H1 (cell line): ENCODE data around the gene MOG. TPM values are rescaled to one million over a fixed set of nuclear protein-coding genes. Genes with fewer than 3 reads are reported as not detected.

Source experiments
- CTCF ChIA-PET: fragments of 300-600 bp; sonication (Branson Sonifier 250); formaldehyde crosslinking; loops from one replicate; lab custom pipeline; 2021; ENCODE audit not compliant: partially characterized antibody; lab: Charles Lee
- POLR2A ChIA-PET: fragments of 300-600 bp; sonication (Branson Sonifier 250); formaldehyde crosslinking; loops from one replicate; lab custom pipeline; 2021; ENCODE audit warnings: inconsistent platforms; ENCODE audit not compliant: partially characterized antibody; lab: Charles Lee
- DNase-seq, 2 experiments: peaks; one replicate each; pipeline versions ENCODE4 v3.0.0 to v3.0.0-alpha.2; 2010 to 2022; ENCODE audit warnings: low spot score in 2 of 2, low read depth in 1 of 2, mixed read lengths in 1 of 2
- FAIRE-seq: peaks from 2 replicates; lab custom pipeline; 2011; peaks lifted over from hg19 to GRCh38; lab: Jason Lieb, UNC
- H2AFZ ChIP-seq: 2 replicates; pipeline ENCODE4 v1.8.1; 2012; ENCODE audit warnings: low read length, inconsistent platforms
- H2AK5ac ChIP-seq: 2 replicates; pipeline ENCODE4 v1.6.1; 2013; ENCODE audit warnings: low read depth, low read length
- H2BK120ac ChIP-seq: replicated peaks from 2 replicates; pipeline ENCODE3; 2013; ENCODE audit warnings: low read depth, low read length, inconsistent platforms
- H2BK12ac ChIP-seq: 2 replicates; pipeline ENCODE4 v1.6.1; 2013; ENCODE audit warnings: low read depth, low read length
- H2BK15ac ChIP-seq: 2 replicates; pipeline ENCODE4 v1.6.1; 2013; ENCODE audit warnings: low read length
- H2BK20ac ChIP-seq: 2 replicates; pipeline ENCODE4 v1.6.1; 2013; ENCODE audit warnings: low read length
- H2BK5ac ChIP-seq: 2 replicates; pipeline ENCODE4 v1.6.1; 2013; ENCODE audit warnings: low read depth, low read length
- H3K14ac ChIP-seq: 2 replicates; pipeline ENCODE4 v1.6.1; 2013; ENCODE audit warnings: inconsistent platforms; ENCODE audit not compliant: insufficient read length
- H3K18ac ChIP-seq: 2 replicates; pipeline ENCODE4 v1.6.1; 2013; ENCODE audit warnings: low read length; ENCODE audit errors: extremely low read depth
- H3K23ac ChIP-seq: 2 replicates; pipeline ENCODE4 v1.6.1; 2013; ENCODE audit warnings: inconsistent platforms; ENCODE audit not compliant: insufficient read length
- H3K23me2 ChIP-seq: 2 replicates; pipeline ENCODE4 v1.6.1; 2013; ENCODE audit warnings: low read depth, low read length
- H3K27ac ChIP-seq: 2 replicates; pipeline ENCODE4 v1.6.1; 2011; ENCODE audit warnings: low read depth, low read length, inconsistent platforms
- H3K27me3 ChIP-seq, 4 experiments: replicated peaks in 1 of 4; 1 replicate in 1 of 4; 2 replicates in 3 of 4; pipeline versions ENCODE4 v1.6.1 to v1.8.1; 2011 to 2013; ENCODE audit warnings: low read length in 3 of 4, mild to moderate bottlenecking in 3 of 4, inconsistent platforms in 2 of 4, mixed read lengths in 2 of 4, moderate library complexity in 1 of 4; ENCODE audit not compliant: control insufficient read depth in 3 of 4, insufficient read depth in 3 of 4; ENCODE audit errors: extremely low read depth in 1 of 4
- H3K36me3 ChIP-seq, 4 experiments: 2 replicates each; pipeline versions ENCODE4 v1.6.1 to v1.8.1; 2011 to 2013; ENCODE audit warnings: mild to moderate bottlenecking in 4 of 4, low read length in 3 of 4, moderate library complexity in 2 of 4, control low read depth in 1 of 4, inconsistent platforms in 1 of 4; ENCODE audit not compliant: insufficient read depth in 4 of 4, control insufficient read depth in 2 of 4
- H3K4ac ChIP-seq: replicated peaks from 2 replicates; pipeline ENCODE3; 2013; ENCODE audit warnings: low read length, low read depth, mixed read lengths, inconsistent platforms; ENCODE audit not compliant: insufficient read length
- H3K4me1 ChIP-seq, 4 experiments: replicated peaks in 1 of 4; 1 replicate in 1 of 4; 2 replicates in 3 of 4; pipeline versions ENCODE4 v1.6.1 to v1.8.1; 2011 to 2013; ENCODE audit warnings: low read length in 3 of 4, inconsistent platforms in 2 of 4, mixed read lengths in 1 of 4; ENCODE audit not compliant: insufficient read depth in 4 of 4, control insufficient read depth in 3 of 4
- H3K4me2 ChIP-seq, 2 experiments: 2 replicates each; pipeline versions ENCODE4 v1.6.1 to v1.8.1; 2011 to 2013; ENCODE audit warnings: low read depth in 2 of 2, low read length in 2 of 2, control low read depth in 1 of 2, inconsistent platforms in 1 of 2, mild to moderate bottlenecking in 1 of 2; ENCODE audit not compliant: insufficient read depth in 1 of 2
- H3K4me3 ChIP-seq, 4 experiments: fragments of 200-600, 300-600 bp in 1 of 4; sonication (generic), shearing (Covaris generic), sonication (Bioruptor Twin) in 1 of 4; 2 replicates each; pipeline versions ENCODE4 v1.5.1 to v1.8.1; 2011 to 2016; ENCODE audit warnings: low read length in 4 of 4, low read depth in 3 of 4, control low read depth in 2 of 4, inconsistent platforms in 2 of 4, mild to moderate bottlenecking in 2 of 4, mixed read lengths in 1 of 4, moderate library complexity in 1 of 4; ENCODE audit not compliant: insufficient read depth in 2 of 4; ENCODE audit errors: extremely low read depth in 1 of 4
- H3K56ac ChIP-seq: replicated peaks from 2 replicates; pipeline ENCODE3; 2013; ENCODE audit warnings: low read depth, mild to moderate bottlenecking, mixed read lengths, low read length, inconsistent platforms; ENCODE audit not compliant: insufficient read length
- H3K79me1 ChIP-seq: 2 replicates; pipeline ENCODE4 v1.6.1; 2013; ENCODE audit warnings: low read depth, low read length, control low read depth
- H3K79me2 ChIP-seq, 2 experiments: 2 replicates each; pipeline versions ENCODE4 v1.6.1 to v1.8.1; 2012 to 2013; ENCODE audit warnings: low read length in 2 of 2, mild to moderate bottlenecking in 2 of 2, inconsistent platforms in 1 of 2; ENCODE audit not compliant: insufficient read depth in 2 of 2, control insufficient read depth in 1 of 2
- H3K9ac ChIP-seq, 4 experiments: replicated peaks in 1 of 4; 1 replicate in 1 of 4; 2 replicates in 3 of 4; pipeline versions ENCODE4 v1.6.1 to v1.8.1; 2011 to 2013; ENCODE audit warnings: low read depth in 3 of 4, low read length in 3 of 4, control low read depth in 2 of 4, mild to moderate bottlenecking in 2 of 4, moderate library complexity in 2 of 4, inconsistent platforms in 1 of 4; ENCODE audit errors: extremely low read depth in 1 of 4
- H3K9me3 ChIP-seq, 2 experiments: 2 replicates each; pipeline versions ENCODE4 v1.6.1 to v1.8.1; 2012 to 2013; ENCODE audit warnings: mild to moderate bottlenecking in 2 of 2, moderate library complexity in 2 of 2, control low read depth in 1 of 2, inconsistent platforms in 1 of 2, low read depth in 1 of 2, low read length in 1 of 2, mixed read lengths in 1 of 2; ENCODE audit not compliant: insufficient read depth in 2 of 2
- H4K20me1 ChIP-seq, 2 experiments: replicated peaks in 1 of 2; 2 replicates each; pipeline versions ENCODE3 to v1.8.1; 2011 to 2013; ENCODE audit warnings: inconsistent platforms in 2 of 2, low read length in 2 of 2, mild to moderate bottlenecking in 1 of 2; ENCODE audit not compliant: insufficient read depth in 2 of 2, control insufficient read depth in 1 of 2
- H4K5ac ChIP-seq: 2 replicates; pipeline ENCODE4 v1.6.1; 2013; ENCODE audit warnings: low read length, low read depth, mixed read lengths, inconsistent platforms; ENCODE audit not compliant: insufficient read length
- H4K8ac ChIP-seq: 2 replicates; pipeline ENCODE4 v1.8.0; 2013; ENCODE audit warnings: mild to moderate bottlenecking, moderate library complexity, low read length, inconsistent platforms; ENCODE audit not compliant: insufficient read depth; ENCODE audit errors: extremely low read depth
- H4K91ac ChIP-seq: replicated peaks from 2 replicates; pipeline ENCODE3; 2013; ENCODE audit warnings: low read length, mixed read lengths, inconsistent platforms; ENCODE audit not compliant: insufficient read length
- CHD2 ChIP-seq: IDR thresholded peaks from 2 replicates; pipeline ENCODE4 v1.6.1; 2012; ENCODE audit warnings: low read length, improper control_type of control experiment
- EGR1 ChIP-seq: IDR thresholded peaks from 2 replicates; pipeline ENCODE4 v1.6.1; 2011; ENCODE audit warnings: low read depth, low read length, borderline replicate concordance
- GABPA ChIP-seq: IDR thresholded peaks from 2 replicates; pipeline ENCODE4 v1.6.1; 2011; ENCODE audit warnings: mild to moderate bottlenecking, low read length, moderate library complexity, borderline replicate concordance; ENCODE audit not compliant: insufficient read depth
- HDAC2 ChIP-seq, 2 experiments: fragments of 300-600 bp in 1 of 2; sonication (generic) in 1 of 2; IDR thresholded peaks; 2 replicates each; pipeline ENCODE4 v1.6.1; 2011 to 2012; ENCODE audit warnings: low read depth in 2 of 2, low read length in 2 of 2, mild to moderate bottlenecking in 2 of 2, moderate library complexity in 2 of 2, borderline replicate concordance in 1 of 2, inconsistent platforms in 1 of 2
- HDAC6 ChIP-seq: IDR thresholded peaks from one replicate; pipeline ENCODE4 v1.7.1; 2012; ENCODE audit warnings: low read depth, mild to moderate bottlenecking, inconsistent platforms, low read length, moderate library complexity
- KDM5A ChIP-seq: fragments of 200-600 bp; IDR thresholded peaks from 2 replicates; pipeline ENCODE4 v1.7.1; 2012; ENCODE audit warnings: mild to moderate bottlenecking, low read length, inconsistent platforms, mixed read lengths
- PHF8 ChIP-seq: fragments of 200-600 bp; sonication (generic); conservative IDR thresholded peaks from 2 replicates; pipeline ENCODE4 v1.7.1; 2012; ENCODE audit warnings: low read depth, mild to moderate bottlenecking, inconsistent platforms, low read length, moderate library complexity
- RAD21 ChIP-seq, 2 experiments: IDR thresholded peaks in 1 of 2; conservative IDR thresholded peaks in 1 of 2; 2 replicates each; pipeline ENCODE4 v1.6.1; 2011; ENCODE audit warnings: low read depth in 2 of 2, low read length in 2 of 2, improper control_type of control experiment in 1 of 2, inconsistent platforms in 1 of 2, mild to moderate bottlenecking in 1 of 2, moderate library complexity in 1 of 2
- RBBP5 ChIP-seq: IDR thresholded peaks from 2 replicates; pipeline ENCODE4 v1.7.1; 2012; ENCODE audit warnings: low read depth, mild to moderate bottlenecking, inconsistent platforms, low read length, moderate library complexity, borderline replicate concordance
- RFX5 ChIP-seq: IDR thresholded peaks from 2 replicates; pipeline ENCODE4 v1.6.1; 2011; ENCODE audit warnings: low read depth, low read length, improper control_type of control experiment, borderline replicate concordance
- RXRA ChIP-seq: IDR thresholded peaks from 2 replicates; pipeline ENCODE4 v1.6.1; 2011; ENCODE audit warnings: low read depth, mild to moderate bottlenecking, low read length, moderate library complexity; ENCODE audit not compliant: insufficient read depth
- SIRT6 ChIP-seq: IDR thresholded peaks from one replicate; pipeline ENCODE4 v1.7.1; 2012; ENCODE audit warnings: low read length, inconsistent platforms
- TAF1 ChIP-seq: IDR thresholded peaks from 2 replicates; pipeline ENCODE4 v1.6.1; 2011; ENCODE audit warnings: mild to moderate bottlenecking, low read depth, low read length
- WGBS, 2 experiments: shearing (Covaris generic) in 1 of 2; methylation state at CpG; one replicate each; pipeline versions ENCODE4 v1.1.6 to v1.1.7; 2013 to 2015; ENCODE audit warnings: low lambda C conversion rate in 2 of 2, mixed read lengths in 2 of 2, inconsistent platforms in 1 of 2, low coverage in 1 of 2, missing lambda C conversion rate in 1 of 2; ENCODE audit not compliant: insufficient replicate concordance in 2 of 2, insufficient coverage in 1 of 2, insufficient read length in 1 of 2; ENCODE audit errors: extremely low coverage in 1 of 2, missing lambda C conversion rate in 1 of 2; 5-methylcytosine and 5-hydroxymethylcytosine counted together
- polyA plus RNA-seq, 7 experiments: library from polyadenylated mRNA; depleted of rRNA in 3 of 7; stranded (reverse) in 5 of 7; unstranded in 2 of 7; fragments of >200 nt in 5 of 7; fragments of 200-250 nt in 2 of 7; gene quantifications; 1 replicate in 5 of 7; 2 replicates in 1 of 7; 4 replicates in 1 of 7; pipeline versions ENCODE4 v1.2.1 to v1.2.3, GENCODE V29; 2011 to 2013; ENCODE audit warnings: missing spikeins in 2 of 7, mixed read lengths in 2 of 7
- total RNA-seq: library from RNA; stranded (reverse); fragmentation: NEBNext Ultra II Directional; extraction: Animal tissue kit (Norgen Biotek cat#: 25700); gene quantifications from 2 replicates; pipeline ENCODE4 v1.2.1, GENCODE V29; 2021

The MOG gene
- total and polyA plus RNA-seq, 2 of the 8 experiments (the other 6 are each of a cell fraction or from before 2014, with no cell fraction given), result 0.17 to 0.86 TPM

DNA sequence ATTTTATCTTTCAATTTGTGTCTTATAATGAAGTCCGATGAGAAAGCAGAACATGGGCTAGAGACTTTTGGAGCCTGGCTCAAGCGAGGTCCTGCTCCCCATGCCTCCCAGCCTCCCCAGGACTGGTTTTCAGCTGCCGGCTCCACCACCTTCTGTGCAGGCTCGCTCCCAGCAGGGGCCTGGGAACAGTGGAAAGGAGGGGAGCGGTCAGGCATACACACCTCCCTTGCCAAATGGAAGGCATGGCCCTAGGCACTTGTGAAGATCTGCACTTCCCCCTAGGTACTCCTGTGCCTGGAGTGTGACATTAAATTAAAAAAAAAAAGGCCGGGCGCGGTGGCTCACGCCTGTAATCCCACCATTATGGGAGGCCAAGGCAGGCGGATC lies 4.7 kb upstream of the MOG start:
- Histone ChIP-seq H3K27ac (no peak overlapping the region), H4K5ac (no peak overlapping the region), H2BK5ac (no peak overlapping the region; the same call in 1 of the 2 replicates), H3K56ac (no peak overlapping the region), H4K8ac (no peak overlapping the region), H3K4me3 (no peak overlapping the region), H2BK15ac (no peak overlapping the region), H2BK20ac (peak overlapping the region; percentile 76; the same call in 1 of the 2 replicates), H3K4ac (no peak overlapping the region), H3K27me3 (no peaks in the 10 kb centered on the region), H2AK5ac (no peak overlapping the region), H4K91ac (peak overlapping the region; percentile 4), H2BK120ac (no peak overlapping the region), H3K4me1 (peaks cover 7 to 21% (median 14%) of the 10 kb centered on the region in 4 experiments), H4K20me1 (no peaks in the 10 kb centered on the region), H3K79me2 (no peaks in the 10 kb centered on the region), H2BK12ac (peak overlapping the region; percentile 77; the same call in 1 of the 2 replicates), H3K9me3 (no peaks in the 10 kb centered on the region), H3K9ac (no peak overlapping the region), H3K18ac (no peak overlapping the region), H3K36me3 (no peaks in the 10 kb centered on the region), H3K14ac (no peak overlapping the region), H2AFZ (no peak overlapping the region), H3K23me2 (no peaks in the 10 kb centered on the region), H3K4me2 (no peak overlapping the region), H3K79me1 (no peaks in the 10 kb centered on the region), H3K23ac (no peak overlapping the region)
- WGBS, 2 experiments, result 92% methylated on average over 10 of the region's 10 CpGs; no CpG with 5 or more reads in 1 of the 2 experiments
- CTCF ChIA-PET, result interaction anchor here (0.7 to 33.1 kb wide), 12 partner anchors 4 to 98 kb away, joined by 3 to 658 read pairs (median 23); partner anchors contain the start of genes GABBR1, MOG and ZFP57
- FAIRE-seq (no peak), DNase-seq (no peak)
- TF ChIP-seq HDAC6, result no peak
- no peak for TF ChIP-seq RAD21 (IDR thresholded peaks at IDR 0.05 in 1 of 2, conservative IDR thresholded peaks at IDR 0.05 in 1 of 2; ENCODE audit: low read depth in 2 of 2, low read length in 2 of 2)
- no peak for TF ChIP-seq GABPA
- no peak for TF ChIP-seq SIRT6
- no peak for TF ChIP-seq RFX5
- no peak for TF ChIP-seq RBBP5
- TF ChIP-seq KDM5A, result no peak
- no peak for TF ChIP-seq TAF1
- no peak for TF ChIP-seq CHD2
- TF ChIP-seq EGR1, result no peak
- TF ChIP-seq PHF8, result no peak
- no peak for TF ChIP-seq RXRA
- no peak for TF ChIP-seq HDAC2 (IDR thresholded peaks at IDR 0.05; ENCODE audit: borderline replicate concordance in 1 of 2, low read depth in 2 of 2, low read length in 2 of 2)
- POLR2A ChIA-PET, result interaction anchor here (7.7 kb wide), 1 partner anchor 11 kb away, joined by 78 read pairs; no protein-coding TSS in a partner anchor
